Naive thymus-derived CD4-positive, alpha-beta T cell (primary cell): ENCODE data around the gene ZNF860. TPM values are rescaled to one million over a fixed set of nuclear protein-coding genes. Genes with fewer than 3 reads are reported as not detected.

Source experiments
- ATAC-seq: fragments of 150-1000 bp; cut with Tn5 transposase; 2 replicates; pipeline ENCODE4 v1.10.0; 2021; ENCODE audit warnings: mild to moderate bottlenecking, moderate library complexity
- CTCF ChIA-PET: fragments of 350-600 bp; sonication (Branson Sonifier 250); formaldehyde crosslinking; loops from one replicate; lab custom pipeline; 2021; ENCODE audit warnings: antibody characterized with exemption; lab: Charles Lee
- POLR2A ChIA-PET: fragments of 350-600 bp; sonication (Branson Sonifier 250); formaldehyde crosslinking; loops from one replicate; lab custom pipeline; 2021; ENCODE audit warnings: antibody characterized with exemption, inconsistent platforms; lab: Charles Lee
- DNase-seq, 9 donors: peaks; one replicate each; pipeline versions ENCODE4 v3.0.0 to v3.0.0-alpha.2; 2020 to 2022; ENCODE audit warnings: mixed read lengths in 1 of 9
- H3K27ac ChIP-seq: one replicate; pipeline ENCODE4 v1.7.0; 2013; ENCODE audit warnings: mild to moderate bottlenecking, low read depth, low read length, moderate library complexity
- H3K27me3 ChIP-seq, 2 donors: one replicate each; pipeline ENCODE4 v1.7.0; 2013; ENCODE audit warnings: low read length in 2 of 2, mild to moderate bottlenecking in 2 of 2, moderate library complexity in 2 of 2; ENCODE audit not compliant: control insufficient read depth in 2 of 2, insufficient read depth in 2 of 2
- H3K36me3 ChIP-seq, 3 experiments: 1 replicate in 2 of 3; 2 replicates in 1 of 3; pipeline ENCODE4 v1.7.0; 2013; ENCODE audit warnings: low read length in 3 of 3, mild to moderate bottlenecking in 3 of 3, moderate library complexity in 1 of 3; ENCODE audit not compliant: insufficient read depth in 3 of 3, control insufficient read depth in 2 of 3
- H3K4me1 ChIP-seq, 2 donors: one replicate each; pipeline ENCODE4 v1.7.0; 2013; ENCODE audit warnings: low read length in 2 of 2, mild to moderate bottlenecking in 2 of 2, moderate library complexity in 1 of 2; ENCODE audit not compliant: control insufficient read depth in 2 of 2, insufficient read depth in 2 of 2
- H3K4me3 ChIP-seq: 2 replicates; pipeline ENCODE4 v1.7.0; 2013; ENCODE audit warnings: mild to moderate bottlenecking, low read length
- H3K9me3 ChIP-seq, 3 experiments: 1 replicate in 2 of 3; 2 replicates in 1 of 3; pipeline ENCODE4 v1.7.0; 2013; ENCODE audit warnings: low read length in 3 of 3; ENCODE audit not compliant: control insufficient read depth in 2 of 3
- H3K27ac Mint-ChIP-seq, 9 donors: one replicate each; pipeline ENCODE4 v1.8.0; 2020 to 2022; ENCODE audit warnings: mixed read lengths in 9 of 9, mild to moderate bottlenecking in 8 of 9, moderate library complexity in 5 of 9, inconsistent platforms in 2 of 9
- H3K27me3 Mint-ChIP-seq, 5 donors: one replicate each; pipeline ENCODE4 v1.8.0; 2021 to 2022; ENCODE audit warnings: mixed read lengths in 5 of 5, mild to moderate bottlenecking in 1 of 5
- H3K36me3 Mint-ChIP-seq, 5 donors: one replicate each; pipeline ENCODE4 v1.8.0; 2020 to 2022; ENCODE audit warnings: mixed read lengths in 5 of 5, mild to moderate bottlenecking in 3 of 5, inconsistent platforms in 1 of 5
- H3K4me1 Mint-ChIP-seq, 7 donors: one replicate each; pipeline ENCODE4 v1.8.0; 2020 to 2022; ENCODE audit warnings: mixed read lengths in 7 of 7, mild to moderate bottlenecking in 3 of 7, inconsistent platforms in 1 of 7
- H3K4me3 Mint-ChIP-seq, 10 donors: one replicate each; pipeline ENCODE4 v1.8.0; 2020 to 2022; ENCODE audit warnings: mild to moderate bottlenecking in 10 of 10, mixed read lengths in 10 of 10, moderate library complexity in 6 of 10, inconsistent platforms in 2 of 10
- H3K9me3 Mint-ChIP-seq, 11 donors: one replicate each; pipeline ENCODE4 v1.8.0; 2020 to 2022; ENCODE audit warnings: mixed read lengths in 11 of 11, mild to moderate bottlenecking in 4 of 11, inconsistent platforms in 1 of 11, moderate library complexity in 1 of 11
- intact Hi-C, 2 donors: fragments of 100-400 bp; cut with micrococcal nuclease; formaldehyde crosslinking; loops; one replicate each; pipeline ENCODE4 v1.15.1; 2023
- polyA plus RNA-seq, 2 donors: library from polyadenylated mRNA; unstranded; fragments of 300-500 nt; fragmentation: Illumina TruSeq; gene quantifications; one replicate each; pipeline ENCODE4 v1.2.3, GENCODE V29; 2021
- total RNA-seq, 6 experiments: library from RNA in 5 of 6; stranded (reverse) in 5 of 6; gene quantifications; 1 replicate in 5 of 6; 2 replicates in 1 of 6; pipeline ENCODE4 v1.2.3 and lab custom pipeline; 2021 to 2026

Gene ZNF860
- total and polyA plus RNA-seq, 7 experiments from 2014 or later = 0.11 to 0.32 (median 0.15) TPM; not detected in 4

DNA sequence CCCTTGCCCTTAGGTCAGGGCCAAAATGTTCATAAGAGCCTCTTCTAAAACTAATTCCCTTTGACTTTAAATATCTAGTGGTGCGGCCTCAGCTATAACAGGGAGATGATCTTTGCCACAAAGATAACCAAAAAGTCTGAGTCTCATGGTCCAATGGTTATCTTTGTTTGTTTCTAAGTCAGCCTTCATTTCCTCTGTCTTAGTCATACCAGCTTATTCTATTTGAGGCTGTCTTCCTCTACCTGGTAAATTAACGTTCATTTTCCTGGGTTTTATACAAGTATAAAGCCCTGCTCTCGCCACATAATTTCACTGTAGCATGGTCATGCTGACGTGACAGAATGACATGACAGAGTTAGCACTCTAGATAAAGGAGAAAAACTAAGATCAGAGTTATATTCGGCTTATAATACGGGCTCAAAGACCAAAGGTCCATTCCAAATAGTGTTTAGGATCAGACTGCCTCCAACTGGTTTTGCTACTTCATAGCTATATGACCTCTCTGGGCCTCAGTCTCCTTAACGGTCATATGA lies 18.4 kb downstream of the ZNF860 start:
- H3K4me3 ChIP-seq = no peak overlapping the region
- H3K27ac Mint-ChIP-seq = no peak overlapping the region

DNA sequence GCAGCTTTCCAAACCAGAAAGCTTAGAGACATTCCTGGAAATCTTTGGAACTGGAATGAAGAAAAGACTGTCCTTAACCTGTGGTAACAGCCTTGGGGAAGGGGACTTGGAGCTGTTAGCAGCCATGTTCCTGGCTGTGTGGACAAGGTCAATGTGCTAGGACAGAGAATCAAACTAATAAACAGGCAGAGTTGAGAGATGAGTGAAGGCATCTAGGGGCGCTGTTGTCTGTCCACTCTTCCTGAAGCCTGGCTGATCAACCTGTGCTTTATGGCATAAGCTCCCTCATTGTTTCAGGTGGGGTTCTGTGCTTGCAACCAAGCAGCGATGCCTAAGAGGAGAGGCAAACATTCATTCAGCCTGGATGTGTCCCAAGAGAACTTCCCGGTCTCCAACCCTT lies 19.3 kb downstream of the ZNF860 start:
- Mint-ChIP-seq H3K27ac (no peak overlapping the region), H3K27me3 (peaks cover 0 to 24% (median 5%) of the 10 kb centered on the region in 5 donors), H3K36me3 (no peaks in the 10 kb centered on the region), H3K4me1 (peaks cover 0 to 11% (median 0%) of the 10 kb centered on the region in 7 donors), H3K9me3 (peaks cover 0 to 2% (median 0%) of the 10 kb centered on the region in 11 donors), H3K4me3 (no peak overlapping the region)
- no peak for DNase-seq
- Histone ChIP-seq H3K36me3 (no peaks in the 10 kb centered on the region), H3K27ac (no peak overlapping the region), H3K4me1 (no peaks in the 10 kb centered on the region), H3K9me3 (no peaks in the 10 kb centered on the region), H3K4me3 (no peak overlapping the region), H3K27me3 (no peaks in the 10 kb centered on the region)
- intact Hi-C loops = no loop called here
- POLR2A ChIA-PET = no interaction called here
- CTCF ChIA-PET = no interaction called here
- no peak for ATAC-seq

More for the DNA sequence above, 18.4 kb downstream of the ZNF860 start:
- H3K4me1 Mint-ChIP-seq = peaks cover 0 to 13% (median 0%) of the 10 kb centered on the region in 7 donors
- no peak for DNase-seq
- no peaks in the 10 kb centered on the region for H3K36me3 Mint-ChIP-seq
- H3K27ac ChIP-seq = no peak overlapping the region
- H3K27me3 ChIP-seq = no peaks in the 10 kb centered on the region
- H3K36me3 ChIP-seq = no peaks in the 10 kb centered on the region
- peaks cover 0 to 4% (median under 1%) of the 10 kb centered on the region in 11 donors for H3K9me3 Mint-ChIP-seq
- H3K4me3 Mint-ChIP-seq = no peak overlapping the region
- H3K4me1 ChIP-seq = no peaks in the 10 kb centered on the region
- ChIA-PET POLR2A (no interaction called here), CTCF (no interaction called here)
- H3K27me3 Mint-ChIP-seq = peaks cover 0 to 21% (median 5%) of the 10 kb centered on the region in 5 donors
- intact Hi-C loops = no loop called here
- ATAC-seq = no peak
- no peaks in the 10 kb centered on the region for H3K9me3 ChIP-seq

DNA sequence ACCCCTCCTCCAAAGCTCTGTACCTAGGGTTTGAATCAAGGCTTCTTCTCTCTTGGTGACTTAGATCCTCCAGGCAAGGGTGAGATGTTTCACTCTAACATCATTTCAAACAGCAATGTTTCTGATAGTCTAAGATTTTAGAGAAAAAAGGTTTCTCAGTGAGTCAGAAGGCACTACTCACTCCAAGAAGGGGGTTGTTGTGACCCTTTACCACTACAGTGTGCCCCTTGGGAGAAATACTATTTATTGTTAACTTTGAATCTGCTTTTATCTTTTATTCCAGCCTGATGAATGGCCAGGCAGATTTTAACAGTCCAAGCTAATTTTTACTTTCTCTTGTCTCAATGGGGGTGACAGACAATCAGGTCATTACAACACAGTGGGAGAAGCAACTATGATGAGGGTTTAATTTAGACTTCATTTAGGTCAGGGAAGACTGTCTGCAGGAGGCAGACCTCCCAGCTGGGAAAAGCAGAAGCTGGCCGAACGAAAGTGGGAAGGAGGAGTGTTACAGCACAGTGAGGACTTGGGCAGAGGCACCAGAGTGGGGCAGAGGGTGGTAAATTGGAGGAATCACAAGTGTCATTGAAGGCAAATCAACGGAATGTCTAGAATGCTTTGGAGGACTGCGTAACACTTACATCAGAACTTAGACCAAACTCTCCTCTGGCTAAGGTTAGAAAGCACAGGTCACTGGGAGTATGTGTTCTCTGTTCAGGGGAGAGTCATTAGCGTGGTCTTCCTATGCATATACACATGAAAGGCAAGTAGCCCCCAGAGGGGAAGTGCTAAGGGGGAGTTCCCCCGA lies 21.2 kb downstream of the ZNF860 start:
- intact Hi-C loops = no loop called here
- ChIA-PET POLR2A (no interaction called here), CTCF (no interaction called here)
- H3K9me3 ChIP-seq = no peaks in the 10 kb centered on the region
- H3K36me3 Mint-ChIP-seq = no peaks in the 10 kb centered on the region
- no peaks in the 10 kb centered on the region for H3K4me1 ChIP-seq
- H3K27me3 Mint-ChIP-seq = peaks cover 6 to 31% (median 15%) of the 10 kb centered on the region in 5 donors
- no peak overlapping the region for H3K4me3 ChIP-seq
- ATAC-seq = peak; percentile 14
- no peaks in the 10 kb centered on the region for H3K36me3 ChIP-seq
- no peak overlapping the region for H3K27ac ChIP-seq
- H3K27ac Mint-ChIP-seq = no peak overlapping the region
- no peak for DNase-seq
- H3K9me3 Mint-ChIP-seq = no peaks in the 10 kb centered on the region
- H3K27me3 ChIP-seq = no peaks in the 10 kb centered on the region
- H3K4me3 Mint-ChIP-seq = no peak overlapping the region
- peaks cover 0 to 8% (median 0%) of the 10 kb centered on the region in 7 donors for H3K4me1 Mint-ChIP-seq

DNA sequence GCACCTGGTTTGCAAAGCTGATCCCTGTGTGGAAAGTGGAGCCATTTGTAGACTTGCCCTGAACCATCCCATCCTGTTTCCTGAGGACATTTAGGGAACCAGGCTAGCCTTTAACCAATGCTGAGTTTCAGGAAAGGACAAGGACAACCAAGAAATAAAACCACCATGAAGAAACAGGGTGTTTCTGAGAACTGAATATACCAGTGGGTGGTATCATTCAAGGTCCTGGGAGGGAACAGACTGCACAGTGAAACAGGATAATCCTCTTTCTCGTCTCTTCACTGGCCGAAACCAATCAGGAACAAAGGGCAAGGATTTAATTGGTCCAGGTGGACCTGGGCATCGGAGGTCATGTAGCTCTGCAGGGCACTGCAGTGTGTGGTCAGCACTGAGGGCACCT lies 21.8 kb downstream of the ZNF860 start:
- Mint-ChIP-seq H3K27me3 (peaks cover 6 to 31% (median 15%) of the 10 kb centered on the region in 5 donors), H3K27ac (no peak overlapping the region), H3K36me3 (no peaks in the 10 kb centered on the region), H3K9me3 (no peaks in the 10 kb centered on the region), H3K4me1 (peaks cover 0 to 8% (median 0%) of the 10 kb centered on the region in 7 donors), H3K4me3 (no peak overlapping the region)
- ChIA-PET POLR2A (no interaction called here), CTCF (no interaction called here)
- no peak for DNase-seq
- Histone ChIP-seq H3K4me1 (no peaks in the 10 kb centered on the region), H3K36me3 (no peaks in the 10 kb centered on the region), H3K27ac (no peak overlapping the region), H3K27me3 (no peaks in the 10 kb centered on the region), H3K4me3 (no peak overlapping the region), H3K9me3 (no peaks in the 10 kb centered on the region)
- intact Hi-C loops = no loop called here
- ATAC-seq = no peak

DNA sequence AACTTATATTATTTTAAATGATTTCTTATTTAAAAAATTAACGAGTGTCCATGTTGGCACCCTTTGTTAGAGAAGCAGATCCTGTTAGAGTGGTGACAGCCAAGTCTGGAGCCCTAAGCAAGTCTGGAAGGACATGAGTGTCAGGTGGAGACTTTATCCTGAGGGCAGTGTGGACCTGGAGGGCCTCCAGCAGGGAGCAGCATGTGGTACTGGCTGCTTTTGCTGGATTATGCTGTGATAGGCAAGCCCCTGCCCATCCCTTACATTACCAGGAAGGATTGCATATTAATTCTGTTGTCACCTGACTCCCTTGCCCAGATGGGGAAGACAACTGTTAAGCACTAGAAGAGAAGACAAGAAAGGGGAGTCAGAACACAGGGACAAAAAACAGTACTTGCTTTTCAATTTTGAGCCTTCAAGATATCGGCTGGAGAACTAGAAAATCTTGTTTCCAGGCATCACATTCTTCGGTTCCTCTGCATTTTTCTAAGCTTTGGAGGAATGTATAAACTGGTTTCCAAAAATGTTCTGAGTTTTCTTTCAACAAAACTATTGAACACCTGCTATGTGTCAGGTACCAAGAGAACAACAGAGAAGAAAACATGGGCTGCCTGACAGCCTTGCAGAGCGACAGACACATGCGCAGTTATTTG lies 22.7 kb downstream of the ZNF860 start:
- ChIA-PET POLR2A (no interaction called here), CTCF (no interaction called here)
- Mint-ChIP-seq H3K27me3 (peaks cover 6 to 31% (median 15%) of the 10 kb centered on the region in 5 donors), H3K27ac (no peak overlapping the region), H3K4me3 (no peak overlapping the region), H3K4me1 (peaks cover 0 to 8% (median 0%) of the 10 kb centered on the region in 7 donors), H3K36me3 (no peaks in the 10 kb centered on the region), H3K9me3 (no peaks in the 10 kb centered on the region)
- DNase-seq (no peak), ATAC-seq (no peak)
- Histone ChIP-seq H3K4me3 (no peak overlapping the region), H3K27ac (no peak overlapping the region), H3K4me1 (no peaks in the 10 kb centered on the region), H3K36me3 (no peaks in the 10 kb centered on the region), H3K27me3 (no peaks in the 10 kb centered on the region), H3K9me3 (no peaks in the 10 kb centered on the region)
- intact Hi-C loops = no loop called here

DNA sequence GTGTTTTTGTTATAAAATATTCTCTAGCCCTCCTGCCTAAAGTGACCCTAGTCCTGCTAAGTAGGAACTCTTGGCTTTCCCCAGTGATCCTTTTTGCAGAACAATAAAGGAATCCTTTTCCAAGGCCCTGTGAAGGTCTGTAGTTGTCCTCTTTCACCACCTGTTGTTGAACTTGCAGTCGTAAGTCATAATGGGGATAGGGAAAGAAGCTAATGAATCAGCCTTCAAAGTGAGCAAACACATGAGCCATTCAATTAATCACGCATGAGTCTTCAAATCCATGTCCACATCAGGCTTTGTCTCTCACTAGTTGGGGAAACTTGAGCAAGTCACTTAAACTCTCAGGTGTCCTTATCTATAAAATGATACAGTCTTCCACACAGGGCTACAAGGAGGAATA lies 27.6 kb downstream of the ZNF860 start:
- no peak for DNase-seq
- ChIA-PET CTCF (no interaction called here), POLR2A (no interaction called here)
- intact Hi-C loops = no loop called here
- no peak for ATAC-seq
- Mint-ChIP-seq H3K4me1 (peaks cover 3 to 10% (median 7%) of the 10 kb centered on the region in 7 donors), H3K4me3 (no peak overlapping the region), H3K27me3 (peaks cover 5 to 31% (median 8%) of the 10 kb centered on the region in 5 donors), H3K36me3 (peaks cover 0 to 2% (median 0%) of the 10 kb centered on the region in 5 donors), H3K27ac (no peak overlapping the region), H3K9me3 (peaks cover 0 to 1% (median 0%) of the 10 kb centered on the region in 11 donors)
- no peak overlapping the region for H3K27ac ChIP-seq
- no peaks in the 10 kb centered on the region for H3K4me1 ChIP-seq
- no peaks in the 10 kb centered on the region for H3K27me3 ChIP-seq
- H3K36me3 ChIP-seq = no peaks in the 10 kb centered on the region
- no peaks in the 10 kb centered on the region for H3K9me3 ChIP-seq
- H3K4me3 ChIP-seq = no peak overlapping the region
